Adipose tissue (tissue), 3 donors: Measurements from ENCODE around the gene ZNF562. TPM values are rescaled to one million over a fixed set of nuclear protein-coding genes. Genes with fewer than 3 reads are reported as not detected.
A peak's percentile ranks its signal among the peaks of the same experiment; 100 is the strongest.
"Not testable (repeated sequence)": the region's sequence is repeated elsewhere in the genome, so short reads cannot be mapped to it uniquely, and the experiment has no call there.

Source experiments
- H3K27ac ChIP-seq: one replicate; pipeline ENCODE4 v1.5.1; 2013; ENCODE audit warnings: low read depth, low read length
- WGBS, 3 donors: extraction: QIAGEN DNeasy Blood & Tissue Kit; methylation state at CpG; one replicate each; pipeline ENCODE4 v1.1.7; 2013; 5-methylcytosine and 5-hydroxymethylcytosine counted together
- polyA plus RNA-seq, 3 donors: library from polyadenylated mRNA; stranded (reverse); fragments of 200-250 nt; gene quantifications; one replicate each; pipeline ENCODE4 v1.2.3, GENCODE V29; 2013
- donor health status: healthy with polysubstance abuse.
- donor health status: Bipolar disorder and iron deficiency.
- donor health status: healthy.

ZNF562 gene
- polyA plus RNA-seq, result 1 to 10 TPM; 4.6 to 9.3 (median 7.3) TPM

GRCh38 chr19:9674663-9675357 lies at the start of gene ZNF562:
Gene ZNF562, minus strand, starts transcription at chr19:9675100. Its CDS starts 14,356 bp downstream, at chr19:9660744.
- peak within 1 kb of the TSS; percentile 1 for H3K27ac ChIP-seq
- 0 to 1% (median 0%) methylated on average over 42 of the region's 42 CpGs for WGBS, 3 donors

GRCh38 chr19:9724157-9724556 lies 49.3 kb upstream of the ZNF562 start:
- no peak overlapping the region for H3K27ac ChIP-seq
- 83 to 92% (median 88%) methylated on average over 4 of the region's 4 CpGs for WGBS, 3 donors

GRCh38 chr19:9721861-9722260 lies 47.0 kb upstream of the ZNF562 start:
- no peak overlapping the region for H3K27ac ChIP-seq
- WGBS, 3 donors, result 21 to 41% (median 29%) methylated on average over 6 of the region's 6 CpGs

- no peak overlapping the region for H3K27ac ChIP-seq
- WGBS, 3 donors, result 64 to 74% (median 68%) methylated on average over 4 of the region's 4 CpGs
Observed at GRCh38 chr19:9720541-9720940, 45.6 kb upstream of the ZNF562 start.

GRCh38 chr19:9711815-9712214 lies 36.9 kb upstream of the ZNF562 start:
- 95 to 98% (median 97%) methylated on average over 3 of the region's 3 CpGs for WGBS, 3 donors
- H3K27ac ChIP-seq, result no peak overlapping the region

GRCh38 chr19:9709305-9709704 lies 34.4 kb upstream of the ZNF562 start:
- 16 to 48% (median 38%) methylated on average over 1 of the region's 1 CpG for WGBS, 3 donors
- H3K27ac ChIP-seq, result no peak overlapping the region

- H3K27ac ChIP-seq, result no peak overlapping the region
- WGBS, 3 donors, result 61 to 78% (median 69%) methylated on average over 6 of the region's 6 CpGs
Observed at GRCh38 chr19:9705836-9706235, 30.9 kb upstream of the ZNF562 start.

GRCh38 chr19:9702186-9702585 lies 27.3 kb upstream of the ZNF562 start:
- WGBS, 3 donors, result 79 to 89% (median 88%) methylated on average over 6 of the region's 6 CpGs
- no peak overlapping the region for H3K27ac ChIP-seq

- 91 to 92% (median 91%) methylated on average over 22 of the region's 22 CpGs for WGBS, 3 donors
- H3K27ac ChIP-seq, result no peak overlapping the region
Observed at GRCh38 chr19:9700229-9700981, 25.5 kb upstream of the ZNF562 start.

GRCh38 chr19:9690301-9690700 lies 15.4 kb upstream of the ZNF562 start:
- not testable (repeated sequence) for H3K27ac ChIP-seq
- 52 to 79% (median 74%) methylated on average over 4 of the region's 4 CpGs for WGBS, 3 donors

- WGBS, 3 donors, result 92 to 96% (median 95%) methylated on average over 21 to 30 of the region's 30 CpGs
- not testable (repeated sequence) for H3K27ac ChIP-seq
Observed at GRCh38 chr19:9679996-9680395, 5.1 kb upstream of the ZNF562 start.

- H3K27ac ChIP-seq, result not testable (repeated sequence)
- WGBS, 3 donors, result 59 to 64% (median 62%) methylated on average over 19 to 20 of the region's 20 CpGs
Observed at GRCh38 chr19:9675358-9675901, 530 bp upstream of the ZNF562 start.

- peak overlapping the region; percentile 1 for H3K27ac ChIP-seq
- 32 to 39% (median 35%) methylated on average over 13 of the region's 13 CpGs for WGBS, 3 donors
Observed at GRCh38 chr19:9673912-9674662, 813 bp downstream of the ZNF562 start.

GRCh38 chr19:9672893-9673292 lies 2.0 kb downstream of the ZNF562 start:
- H3K27ac ChIP-seq, result no peak overlapping the region
- WGBS, 3 donors, result 82 to 98% (median 97%) methylated on average over 4 of the region's 4 CpGs

- WGBS, 3 donors, result 84 to 99% (median 89%) methylated on average over 3 of the region's 3 CpGs
- H3K27ac ChIP-seq, result no peak overlapping the region
Observed at GRCh38 chr19:9671655-9672054, 3.2 kb downstream of the ZNF562 start.

GRCh38 chr19:9668544-9668943 lies 6.4 kb downstream of the ZNF562 start:
- 97 to 100% (median 100%) methylated on average over 2 of the region's 2 CpGs for WGBS, 3 donors
- no peak overlapping the region for H3K27ac ChIP-seq

GRCh38 chr19:9667898-9668297 lies 7.0 kb downstream of the ZNF562 start:
- H3K27ac ChIP-seq, result no peak overlapping the region
- WGBS, 3 donors, result 88 to 97% (median 91%) methylated on average over 3 of the region's 3 CpGs

GRCh38 chr19:9658769-9659168 lies 16.1 kb downstream of the ZNF562 start:
- WGBS, 3 donors, result 82 to 95% (median 92%) methylated on average over 2 of the region's 2 CpGs
- no peak overlapping the region for H3K27ac ChIP-seq

- not testable (repeated sequence) for H3K27ac ChIP-seq
Observed at GRCh38 chr19:9653066-9653555, 21.8 kb downstream of the ZNF562 start.

More at GRCh38 chr19:9653066-9653555, 21.8 kb downstream of the ZNF562 start:
- 98% methylated on average over 5 of the region's 5 CpGs for WGBS, 3 donors
